Measurements from ENCODE around the gene CLCN7. TPM values are rescaled to one million over a fixed set of nuclear protein-coding genes. Genes with fewer than 3 reads are reported as not detected.

The CLCN7 gene
- total RNA-seq, 1 experiment from 2014 or later = 26.6 TPM

DNA sequence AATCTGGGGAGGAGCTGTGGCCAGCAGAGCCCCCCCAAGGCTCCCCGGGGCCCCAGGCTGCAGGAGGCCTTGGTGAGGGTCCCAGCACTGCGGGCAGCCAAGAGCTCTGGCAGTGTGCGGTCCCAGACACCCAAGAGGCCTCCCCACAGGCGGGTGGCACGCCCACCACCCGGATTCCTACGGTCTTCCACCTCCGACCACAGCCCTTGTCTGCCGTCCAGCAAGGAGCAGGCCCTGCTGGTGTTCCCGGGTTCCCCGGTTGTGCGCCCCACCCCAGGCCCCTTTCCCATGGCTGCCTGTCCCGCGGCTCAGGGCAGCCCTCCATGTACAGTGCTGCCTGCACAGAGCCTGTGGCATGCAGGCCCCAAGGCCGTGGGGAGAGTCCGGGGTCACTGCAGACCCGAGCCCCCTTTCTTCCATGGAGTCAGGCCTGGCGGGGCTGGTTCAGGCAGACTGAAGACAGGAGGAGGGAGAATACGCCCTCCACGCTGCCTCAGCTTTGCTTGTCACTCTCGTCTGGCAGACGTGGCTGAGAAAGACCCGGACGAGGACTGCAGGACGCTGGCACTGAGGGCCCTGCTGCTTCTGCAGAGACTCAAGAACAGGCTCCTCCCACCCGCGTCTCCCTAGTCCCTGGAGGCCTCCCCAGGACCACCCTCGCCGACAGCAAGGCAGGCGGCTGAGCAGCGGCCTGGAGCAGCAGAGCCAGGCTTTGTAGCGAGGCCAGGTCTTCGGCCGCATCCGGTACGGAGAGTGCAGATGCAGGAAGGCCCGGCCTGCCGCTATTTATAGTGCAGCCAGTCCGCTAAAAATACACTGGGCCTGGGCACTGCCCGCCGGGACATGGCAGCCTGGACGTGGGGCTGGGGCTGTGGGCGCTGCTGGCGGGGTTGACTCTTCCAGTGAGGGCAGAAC lies 34.7 kb upstream of the CLCN7 start:
- 0 out of 2 replicates have a peak, but pooled peaks cover 2% of the 10 kb centered on the region for H3K9me3 ChIP-seq (replicated peaks)
- H3K4me1 ChIP-seq (replicated peaks) = no peaks in the 10 kb centered on the region
- DNase-seq (ENCODE audit: low read depth in 1 of 2, low spot score in 2 of 2) = no peak
- H3K27me3 ChIP-seq (replicated peaks) = no peaks in the 10 kb centered on the region
- no peak overlapping the region for H3K4me3 ChIP-seq
- H3K36me3 ChIP-seq = peaks cover 37% of the 10 kb centered on the region
- H3K27ac ChIP-seq = no peak overlapping the region

DNA sequence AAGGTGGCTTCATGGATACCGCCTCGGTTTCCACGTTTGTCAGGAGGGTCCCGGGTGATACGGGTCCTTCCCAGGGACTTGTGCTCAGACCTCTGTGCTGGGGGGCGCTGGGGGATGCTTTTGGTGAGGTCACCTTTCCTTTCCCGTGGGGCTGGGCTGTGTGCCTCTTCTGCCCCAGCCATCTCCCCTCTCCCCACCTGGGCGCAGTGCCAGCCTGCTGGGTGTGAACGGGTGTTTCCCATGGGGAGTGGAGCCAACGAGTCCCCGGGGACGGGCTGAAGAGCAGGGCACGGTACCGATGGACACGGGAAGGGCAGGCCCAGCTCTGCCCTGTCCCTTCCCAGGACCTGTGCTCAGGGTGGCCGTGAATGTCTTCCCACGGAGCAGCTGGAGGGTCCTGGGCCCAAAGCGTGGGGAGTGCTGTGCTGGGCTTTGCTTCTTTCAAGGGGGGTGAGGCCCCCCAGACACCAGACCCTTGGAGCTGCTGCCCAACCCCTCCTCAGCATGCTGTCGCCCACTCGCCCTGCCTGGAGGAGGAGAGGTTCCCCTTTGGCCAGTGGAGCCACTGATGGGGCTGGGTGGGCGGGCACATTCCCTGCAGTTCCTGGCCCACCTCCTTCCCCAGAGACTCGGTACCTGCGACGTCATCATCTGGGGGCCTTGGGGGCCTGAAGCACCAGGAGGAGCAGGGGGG lies 33.8 kb upstream of the CLCN7 start:
- DNase-seq (ENCODE audit: low read depth in 1 of 2, low spot score in 2 of 2) = no peak
- Histone ChIP-seq H3K36me3 (peaks cover 37% of the 10 kb centered on the region), H3K27me3 (replicated peaks) (no peaks in the 10 kb centered on the region), H3K4me1 (replicated peaks) (no peaks in the 10 kb centered on the region), H3K27ac (no peak overlapping the region), H3K9me3 (replicated peaks) (no peaks in the 10 kb centered on the region), H3K4me3 (no peak overlapping the region)

DNA sequence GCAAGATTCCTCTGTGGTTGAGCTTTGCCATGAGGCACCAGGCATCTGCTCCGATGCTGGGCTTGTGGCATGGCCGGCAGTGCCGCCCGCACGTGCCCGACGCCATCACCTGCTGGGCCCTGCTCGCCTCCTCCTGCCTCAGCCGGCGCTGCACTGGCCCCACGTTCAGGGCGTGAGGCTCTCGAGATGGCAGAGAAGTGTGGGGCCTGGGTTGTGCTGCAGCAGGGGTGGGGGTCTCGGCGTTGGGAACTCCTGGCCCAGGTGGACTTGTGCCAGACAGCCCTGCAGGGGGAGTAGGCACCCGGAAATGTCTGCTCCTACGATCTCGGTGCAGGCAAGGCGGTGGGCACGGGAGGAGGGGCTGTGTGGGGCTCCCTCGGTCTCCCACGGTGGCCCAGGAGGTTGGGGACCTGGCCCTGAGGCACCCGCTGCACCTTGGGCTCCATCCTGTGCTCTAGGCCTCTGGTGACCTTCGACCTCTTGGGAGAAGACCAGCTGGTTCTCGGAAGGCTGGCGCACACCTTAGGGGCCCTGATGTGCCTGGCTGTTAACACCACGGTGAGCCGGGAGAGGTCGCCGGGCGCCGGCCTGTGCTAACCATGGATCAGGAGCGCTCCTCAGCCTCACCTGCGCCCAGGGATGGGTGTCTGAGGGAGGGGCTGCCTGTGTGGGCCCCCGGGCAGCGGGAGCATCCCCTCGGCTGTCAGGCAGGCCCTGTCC lies 31.8 kb upstream of the CLCN7 start:
- DNase-seq (ENCODE audit: low read depth in 1 of 2, low spot score in 2 of 2) = no peak
- peaks cover 54% of the 10 kb centered on the region for H3K36me3 ChIP-seq
- no peaks in the 10 kb centered on the region for H3K4me1 ChIP-seq (replicated peaks)
- no peak overlapping the region for H3K27ac ChIP-seq
- H3K27me3 ChIP-seq (replicated peaks) = no peaks in the 10 kb centered on the region
- no peaks in the 10 kb centered on the region for H3K9me3 ChIP-seq (replicated peaks)
- no peak overlapping the region for H3K4me3 ChIP-seq

GRCh38 chr16:1505912-1506311 lies 31.1 kb upstream of the CLCN7 start:
- H3K4me3 ChIP-seq = no peak overlapping the region
- H3K4me1 ChIP-seq (replicated peaks) = no peaks in the 10 kb centered on the region
- H3K27ac ChIP-seq = no peak overlapping the region
- DNase-seq (ENCODE audit: low read depth in 1 of 2, low spot score in 2 of 2) = no peak
- no peaks in the 10 kb centered on the region for H3K9me3 ChIP-seq (replicated peaks)
- H3K36me3 ChIP-seq = peaks cover 58% of the 10 kb centered on the region
- no peaks in the 10 kb centered on the region for H3K27me3 ChIP-seq (replicated peaks)

- H3K9me3 ChIP-seq (replicated peaks) = no peaks in the 10 kb centered on the region
These were observed 30.4 kb upstream of the CLCN7 start for GRCh38 chr16:1505073-1505844.

DNA sequence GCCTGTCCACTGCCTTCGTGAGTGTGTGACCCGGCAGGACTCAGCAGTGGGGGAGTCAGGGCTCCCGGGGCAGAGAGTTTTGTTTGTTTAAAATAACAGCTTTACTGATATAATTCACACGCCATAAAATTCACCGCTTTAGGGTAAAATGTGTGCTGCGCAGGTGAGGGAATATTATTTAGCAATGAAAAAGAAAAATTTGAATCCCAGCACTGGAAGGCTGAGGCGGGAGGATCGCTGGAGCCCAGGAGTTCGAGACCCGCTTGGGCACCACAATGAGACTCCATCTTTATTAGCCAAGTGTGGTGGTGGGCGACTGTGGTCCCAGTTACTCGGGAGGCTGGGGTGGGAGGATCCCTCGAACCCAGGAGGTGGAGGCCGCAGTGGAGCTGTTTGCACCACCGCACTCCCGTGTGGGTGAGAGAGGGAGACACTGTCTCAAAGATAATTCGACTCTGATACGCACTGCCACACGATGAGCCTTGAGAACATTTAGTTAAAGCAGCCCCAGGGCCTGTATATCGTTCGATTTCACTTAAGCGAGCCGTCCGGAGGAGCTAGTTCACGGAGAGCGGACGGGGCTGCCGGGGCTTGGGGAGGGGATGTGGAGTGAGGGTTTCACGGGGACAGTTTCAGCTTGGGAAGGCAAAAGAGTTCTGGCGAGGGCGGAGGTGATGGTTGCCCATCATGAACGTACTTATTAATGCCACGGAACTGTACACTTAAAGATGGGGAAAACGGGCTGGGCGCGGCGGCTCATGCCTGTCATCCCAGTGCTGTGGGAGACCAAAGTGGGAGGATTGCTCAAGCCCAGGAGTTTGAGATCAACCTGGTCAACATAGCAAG lies 28.5 kb upstream of the CLCN7 start:
- H3K9me3 ChIP-seq (replicated peaks) = no peaks in the 10 kb centered on the region
- H3K36me3 ChIP-seq = peaks cover 60% of the 10 kb centered on the region
- DNase-seq (ENCODE audit: low read depth in 1 of 2, low spot score in 2 of 2) = no peak
- no peaks in the 10 kb centered on the region for H3K4me1 ChIP-seq (replicated peaks)
- no peak overlapping the region for H3K4me3 ChIP-seq
- H3K27ac ChIP-seq = no peak overlapping the region
- H3K27me3 ChIP-seq (replicated peaks) = no peaks in the 10 kb centered on the region

More at GRCh38 chr16:1505073-1505844, 30.4 kb upstream of the CLCN7 start:
- DNase-seq (ENCODE audit: low read depth in 1 of 2, low spot score in 2 of 2) = no peak
- H3K27me3 ChIP-seq (replicated peaks) = no peaks in the 10 kb centered on the region
- no peak overlapping the region for H3K27ac ChIP-seq
- H3K4me1 ChIP-seq (replicated peaks) = no peaks in the 10 kb centered on the region
- H3K4me3 ChIP-seq = no peak overlapping the region
- H3K36me3 ChIP-seq = peaks cover 58% of the 10 kb centered on the region

- peaks cover 68% of the 10 kb centered on the region for H3K36me3 ChIP-seq
- no peak for DNase-seq (ENCODE audit: low read depth in 1 of 2, low spot score in 2 of 2)
- no peak overlapping the region for H3K27ac ChIP-seq
- no peaks in the 10 kb centered on the region for H3K9me3 ChIP-seq (replicated peaks)
- no peaks in the 10 kb centered on the region for H3K4me1 ChIP-seq (replicated peaks)
- H3K4me3 ChIP-seq = no peak overlapping the region
- H3K27me3 ChIP-seq (replicated peaks) = no peaks in the 10 kb centered on the region
These were observed 27.5 kb upstream of the CLCN7 start for GRCh38 chr16:1502092-1503004.

GRCh38 chr16:1501630-1502029 lies 26.8 kb upstream of the CLCN7 start:
- H3K27ac ChIP-seq = no peak overlapping the region
- no peaks in the 10 kb centered on the region for H3K4me1 ChIP-seq (replicated peaks)
- H3K27me3 ChIP-seq (replicated peaks) = no peaks in the 10 kb centered on the region
- no peak overlapping the region for H3K4me3 ChIP-seq
- H3K9me3 ChIP-seq (replicated peaks) = no peaks in the 10 kb centered on the region
- peaks cover 69% of the 10 kb centered on the region for H3K36me3 ChIP-seq
- DNase-seq (ENCODE audit: low read depth in 1 of 2, low spot score in 2 of 2) = no peak

DNA sequence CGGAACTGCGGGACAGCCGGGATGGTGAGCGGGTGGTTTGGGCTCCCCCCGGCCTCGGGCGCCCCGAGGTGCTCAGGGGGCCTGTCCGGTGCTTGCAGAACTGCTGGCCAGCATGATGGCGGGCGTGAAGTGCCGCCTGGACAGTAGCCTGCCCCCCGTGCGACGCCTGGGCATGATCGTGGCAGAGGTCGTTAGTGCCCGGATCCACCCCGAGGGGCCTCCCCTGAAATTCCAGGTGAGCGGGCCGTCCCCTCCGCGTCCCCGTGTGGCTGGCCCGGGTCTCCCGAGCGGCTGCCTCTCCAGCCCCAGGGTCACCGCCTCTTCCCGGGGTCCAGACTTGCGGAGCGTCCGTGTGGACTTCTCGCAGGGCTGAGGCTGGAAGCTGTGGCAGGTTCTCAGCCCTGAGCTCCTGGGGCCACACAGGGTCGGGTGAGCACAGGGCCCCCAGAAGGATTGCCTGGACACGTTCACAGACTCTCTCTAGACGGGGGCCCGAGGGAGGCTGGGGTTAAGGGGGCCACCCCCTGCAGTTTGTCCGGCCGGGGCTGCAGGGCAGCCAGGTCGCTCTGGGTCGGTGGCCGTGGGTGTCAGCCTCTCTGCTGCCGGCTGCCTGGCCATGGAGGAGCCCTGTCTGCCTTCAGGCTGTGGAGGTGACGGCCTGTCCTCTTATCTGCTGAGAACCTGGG lies 25.8 kb upstream of the CLCN7 start:
- DNase-seq (ENCODE audit: low read depth in 1 of 2, low spot score in 2 of 2) = no peak
- Histone ChIP-seq H3K36me3 (peaks cover 79% of the 10 kb centered on the region), H3K9me3 (replicated peaks) (no peaks in the 10 kb centered on the region), H3K27ac (no peak overlapping the region), H3K27me3 (replicated peaks) (no peaks in the 10 kb centered on the region), H3K4me1 (replicated peaks) (no peaks in the 10 kb centered on the region), H3K4me3 (no peak overlapping the region)

- Histone ChIP-seq H3K27me3 (replicated peaks) (no peaks in the 10 kb centered on the region), H3K4me3 (no peak overlapping the region), H3K9me3 (replicated peaks) (no peaks in the 10 kb centered on the region), H3K4me1 (replicated peaks) (no peaks in the 10 kb centered on the region), H3K27ac (no peak overlapping the region), H3K36me3 (peaks cover 84% of the 10 kb centered on the region)
- DNase-seq (ENCODE audit: low read depth in 1 of 2, low spot score in 2 of 2) = no peak
These were observed 25.1 kb upstream of the CLCN7 start for GRCh38 chr16:1499756-1500464.
